HG02852 (cell line): Measurements from ENCODE around the gene ETV3.
"Not testable (repeated sequence)": the region's sequence is repeated elsewhere in the genome, so short reads cannot be mapped to it uniquely, and the experiment has no call there.

ENCODE experiments used
- ATAC-seq: cut with Tn5 transposase; IDR thresholded peaks from one replicate; pipeline ENCODE4 v1.9.1; 2021; ENCODE audit warnings: mild to moderate bottlenecking, moderate library complexity; ENCODE audit not compliant: unreplicated experiment

The ETV3 gene

DNA sequence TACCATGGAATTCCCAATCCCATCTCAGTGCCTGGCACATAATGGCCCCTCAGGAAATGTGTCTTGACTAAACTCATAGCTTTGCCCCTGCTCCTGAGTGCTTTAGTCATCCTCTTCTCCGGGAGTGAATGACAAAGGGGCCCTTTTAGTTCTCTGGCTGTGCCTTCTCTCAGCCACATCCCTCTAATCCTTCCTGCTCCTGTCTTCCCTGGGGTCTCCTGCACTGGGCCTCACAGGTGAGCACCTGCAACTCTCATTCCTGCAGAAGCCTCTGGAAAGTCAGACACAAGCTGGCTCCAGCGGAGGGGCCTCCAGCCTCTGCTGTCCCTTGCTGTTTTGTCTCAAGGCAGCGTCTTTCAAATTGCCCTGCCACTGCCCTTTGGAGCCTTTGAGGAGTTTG lies 24.6 kb downstream of the ETV3 start:
- no peak for ATAC-seq

DNA sequence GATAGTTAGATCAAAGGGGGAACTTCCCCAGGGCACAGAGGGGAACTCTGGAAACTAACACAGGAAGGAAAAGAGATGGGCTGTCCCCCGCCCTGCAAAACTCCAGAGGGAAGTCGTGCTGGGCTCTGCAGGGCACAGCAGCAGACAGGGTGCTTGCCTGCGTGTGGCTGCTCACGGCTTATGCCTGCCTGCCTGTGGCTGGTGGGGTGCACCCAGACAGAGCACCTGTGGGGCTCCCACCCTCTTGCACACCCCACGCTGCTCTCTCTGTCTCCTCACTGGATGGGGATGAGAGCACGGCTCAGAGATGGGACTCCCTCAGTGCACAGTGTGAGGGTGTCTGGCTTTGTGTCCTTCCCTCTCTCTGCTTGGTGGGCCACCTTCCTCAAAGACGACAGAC lies 25.1 kb downstream of the ETV3 start:
- no peak for ATAC-seq

DNA sequence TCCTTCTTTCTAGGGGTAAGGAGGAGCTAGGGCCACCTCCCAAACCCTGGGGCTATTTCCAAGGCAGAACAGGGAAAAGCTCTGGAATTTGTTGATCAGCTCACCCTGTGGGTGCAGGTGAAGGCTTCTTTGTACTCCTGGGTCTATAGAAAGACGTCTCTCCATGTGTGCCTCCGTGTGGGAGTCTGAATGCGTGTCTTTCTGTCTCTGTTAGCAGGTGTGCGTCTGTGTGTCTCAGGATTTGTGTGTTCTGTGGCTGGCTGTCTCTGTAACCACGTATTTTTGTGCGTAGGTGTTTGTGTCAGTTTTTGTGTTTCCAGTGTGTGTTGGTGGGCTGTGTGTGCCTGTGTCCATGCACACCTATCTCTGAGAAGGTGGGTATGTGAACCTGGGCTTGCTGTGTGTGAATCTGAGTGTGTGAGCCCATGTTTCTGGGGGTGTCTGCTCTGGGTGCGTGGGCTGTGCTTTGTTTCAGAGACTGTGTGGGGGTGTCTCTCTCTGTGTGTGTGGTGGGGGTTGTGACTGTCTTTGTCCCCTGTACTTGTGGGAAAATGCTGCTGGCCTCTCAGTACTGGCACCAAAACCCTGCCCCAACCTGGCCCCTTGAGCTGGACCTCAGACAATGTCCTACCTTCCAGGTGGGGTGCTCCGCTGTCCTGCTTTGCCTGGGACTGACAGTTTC lies 25.9 kb downstream of the ETV3 start:
- no peak for ATAC-seq

DNA sequence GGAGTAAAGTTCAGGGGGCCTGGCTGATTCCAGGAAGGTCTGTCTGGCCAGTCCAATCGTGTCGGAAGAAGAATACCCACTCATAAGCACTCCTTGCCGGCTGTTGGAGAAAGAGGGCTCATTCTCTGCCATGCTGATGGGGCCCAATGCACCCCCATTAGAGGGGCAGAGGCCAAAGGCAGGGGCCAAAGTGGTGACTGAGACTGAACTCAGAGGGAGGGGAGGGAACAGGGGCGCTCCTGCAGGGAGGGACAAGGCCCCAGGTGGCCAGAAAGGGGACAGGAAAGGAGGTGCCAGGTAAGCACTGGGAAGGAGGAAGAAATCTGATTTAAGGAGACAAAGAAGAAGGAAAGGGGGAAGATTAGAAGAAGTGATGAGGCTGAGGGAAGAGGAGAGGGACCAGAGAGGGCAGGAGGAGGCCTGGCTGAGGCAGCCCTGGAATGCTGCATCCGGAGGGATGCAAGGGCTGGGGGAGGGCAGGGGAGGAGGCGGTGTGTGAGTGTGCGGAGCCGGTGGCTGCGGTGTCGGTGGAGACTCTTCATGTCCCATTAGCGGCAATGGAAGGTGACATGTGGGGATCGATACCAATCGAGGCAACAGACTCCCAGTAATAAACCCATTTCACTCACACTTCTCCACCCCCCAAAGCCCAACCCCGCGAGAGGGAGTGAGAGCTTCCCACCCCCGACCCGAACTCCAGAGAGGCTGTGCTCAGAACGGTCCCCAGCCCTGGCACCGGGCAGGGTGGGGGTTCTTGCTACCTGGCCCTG lies 26.6 kb downstream of the ETV3 start:
- no peak for ATAC-seq

DNA sequence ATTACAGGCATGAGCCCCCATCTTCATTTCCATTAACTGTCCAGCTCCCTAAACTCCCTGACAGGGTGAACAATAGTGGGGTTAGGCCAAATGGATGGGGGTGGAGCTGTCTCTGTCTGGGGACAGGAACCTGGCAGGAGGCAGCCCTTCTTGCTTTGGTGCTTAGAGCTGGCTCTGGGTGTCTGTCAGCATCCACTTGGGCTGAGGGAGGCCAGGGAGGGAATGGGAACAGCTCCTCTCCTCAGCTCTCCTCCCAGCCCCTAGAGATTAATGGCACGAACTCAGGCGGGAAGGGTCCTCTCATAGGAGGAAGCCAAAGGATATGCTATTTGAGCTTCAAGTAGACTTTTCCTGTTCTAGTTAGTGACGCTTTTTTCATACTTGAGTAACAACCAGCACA lies 27.5 kb downstream of the ETV3 start:
- no peak for ATAC-seq

GRCh38 chr1:157110003-157110402 lies 28.2 kb downstream of the ETV3 start:
- ATAC-seq, result no peak

DNA sequence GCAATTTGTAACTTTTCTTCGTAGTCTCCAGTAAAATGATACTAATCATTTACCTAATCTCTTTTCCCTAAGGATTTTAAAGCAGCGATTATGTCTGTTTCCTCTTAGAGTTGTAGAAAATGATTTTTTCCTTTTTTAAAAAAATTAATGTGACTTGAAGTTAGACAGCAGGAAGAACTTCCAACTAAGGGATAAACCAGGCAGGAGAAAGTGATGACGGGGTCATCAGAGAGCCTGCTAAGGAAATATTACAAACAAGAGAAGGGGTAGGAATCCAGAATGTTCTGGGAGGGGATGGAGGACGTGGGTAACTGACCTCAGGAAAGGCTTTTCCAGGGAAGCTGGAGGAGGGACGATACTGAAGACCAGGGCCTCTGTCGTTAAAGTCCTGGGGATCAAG lies 29.7 kb downstream of the ETV3 start:
- ATAC-seq, result no peak

DNA sequence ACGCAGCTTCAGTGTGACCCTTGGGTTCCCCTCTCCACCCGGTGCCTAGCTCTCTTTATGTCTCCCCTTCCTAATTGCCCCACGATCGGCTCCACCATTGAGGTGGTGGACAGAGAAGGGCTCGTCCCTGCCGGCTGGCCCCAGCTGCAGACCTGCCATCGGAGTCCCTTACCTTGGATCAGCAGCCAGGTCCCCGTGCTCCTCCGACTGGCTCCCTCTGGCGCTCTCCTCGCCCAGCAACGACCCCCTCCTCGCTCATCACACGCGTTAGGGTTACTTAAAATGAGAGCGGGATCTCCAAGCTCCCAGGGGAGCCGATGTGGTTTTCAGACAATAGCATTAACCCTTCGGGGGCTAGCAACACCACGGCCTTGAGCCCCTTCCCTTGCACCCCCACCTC lies 30.5 kb downstream of the ETV3 start:
- ATAC-seq, result no peak

DNA sequence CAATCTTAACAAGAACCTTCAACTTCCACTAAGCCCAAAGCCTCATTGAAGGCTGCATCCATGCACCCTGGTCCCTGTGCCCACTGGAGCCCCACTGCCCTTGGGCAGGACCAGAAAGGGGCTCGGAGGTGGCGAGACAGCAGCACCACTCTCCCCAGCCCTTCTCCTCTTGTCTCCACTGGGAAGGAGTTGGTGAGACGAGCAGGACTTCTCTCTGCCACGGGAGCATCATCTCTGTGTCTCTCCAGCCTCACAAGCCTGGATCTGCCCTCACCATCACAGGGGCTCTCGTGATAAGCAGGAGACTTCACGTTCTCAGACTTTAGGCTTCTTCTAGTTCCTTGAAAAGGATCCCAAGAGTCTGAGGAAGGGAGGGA lies 31.4 kb downstream of the ETV3 start:
- ATAC-seq, result no peak

GRCh38 chr1:157105988-157106812 lies 32.0 kb downstream of the ETV3 start:
- ATAC-seq, result peak; percentile 77

- no peak for ATAC-seq
Measured at GRCh38 chr1:157105298-157105987, 32.8 kb downstream of the ETV3 start.

GRCh38 chr1:157104598-157105293 lies 33.4 kb downstream of the ETV3 start:
- ATAC-seq, result no peak

DNA sequence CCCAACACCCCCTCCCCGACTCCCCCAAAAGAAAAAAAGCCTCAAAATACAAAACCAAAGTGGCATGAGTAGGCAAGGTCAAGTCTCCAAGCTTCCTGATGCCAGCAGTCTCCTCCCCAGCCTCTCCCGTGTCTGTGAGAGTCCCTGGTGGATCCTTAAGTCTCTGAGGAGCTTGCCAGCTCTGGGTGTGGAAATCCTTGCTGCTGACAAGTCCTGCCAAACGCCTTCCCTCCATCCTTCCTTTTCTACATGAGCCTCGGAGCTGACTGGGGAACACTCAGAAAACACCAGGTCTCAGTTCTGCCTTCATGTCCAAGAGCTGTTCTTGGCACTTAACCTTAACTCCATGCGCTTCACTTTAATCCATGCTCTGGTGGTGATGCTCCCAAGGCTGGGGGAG lies 34.9 kb downstream of the ETV3 start:
- no peak for ATAC-seq

DNA sequence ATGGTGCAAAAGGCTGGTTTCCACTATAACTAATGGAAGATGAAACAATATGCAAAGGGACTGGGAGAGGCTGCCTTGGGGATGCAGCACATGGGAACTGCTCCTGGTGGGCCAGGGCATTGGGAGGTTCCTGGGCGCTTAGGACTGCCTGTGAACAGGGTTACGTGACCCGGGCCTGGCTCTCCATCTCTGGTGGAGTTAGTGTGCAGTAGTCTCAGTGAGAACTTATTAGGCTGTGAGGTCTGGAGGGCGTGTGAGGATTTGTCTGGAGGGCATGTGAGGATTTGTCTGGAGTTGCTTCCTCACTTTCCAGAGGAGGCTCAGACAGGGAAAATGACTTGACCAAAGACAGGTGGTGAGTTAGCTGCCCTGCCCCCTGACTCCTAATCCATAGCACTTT lies 37.0 kb downstream of the ETV3 start:
- no peak for ATAC-seq

DNA sequence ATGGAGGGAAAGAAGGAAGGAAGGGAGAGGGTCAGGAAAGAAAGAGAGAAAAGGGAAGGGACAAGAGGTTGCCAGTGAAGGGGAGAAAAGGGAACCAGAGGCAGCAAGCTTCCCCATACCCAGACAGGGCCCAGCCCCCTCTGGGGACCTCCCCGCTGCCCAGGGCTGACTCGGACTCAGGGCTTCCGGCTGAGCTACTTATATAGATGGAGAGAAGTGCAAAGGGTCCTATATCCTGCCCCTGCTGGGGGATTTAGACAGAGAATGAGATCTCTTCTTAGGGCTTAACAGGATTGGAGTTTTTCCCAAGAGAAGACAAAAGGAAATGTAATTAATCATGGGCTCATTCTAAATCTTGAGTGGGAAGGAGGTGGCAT lies 38.6 kb downstream of the ETV3 start, which contains the start of gene ETV3L:
ETV3L (minus strand) TSS at position 176 of the 377 bp plus-strand sequence. CDS start 285 bp downstream, outside the sequence.
- no peak for ATAC-seq

GRCh38 chr1:157098987-157099632 lies 39.1 kb downstream of the ETV3 start:
- not testable (repeated sequence) for ATAC-seq

DNA sequence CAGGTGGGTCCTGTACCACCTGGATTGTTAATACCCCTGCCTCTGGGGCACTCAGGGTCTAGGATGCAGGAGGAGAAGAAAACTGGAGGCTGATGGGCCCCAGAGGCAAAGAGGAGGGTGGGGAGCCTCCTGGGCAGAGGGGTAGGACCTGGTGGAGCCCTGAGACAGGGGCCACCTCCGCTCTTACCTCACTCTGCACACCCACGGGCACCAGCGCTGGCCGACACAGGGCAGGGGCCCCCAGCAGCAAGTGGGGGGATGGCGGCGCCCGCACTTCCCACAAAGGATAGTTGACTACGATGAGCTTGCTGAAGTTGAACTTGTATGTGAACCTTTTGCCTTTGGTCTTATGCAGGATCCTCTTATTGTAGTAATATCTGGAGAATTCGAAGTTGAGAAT lies 39.7 kb downstream of the ETV3 start:
- no peak for ATAC-seq

GRCh38 chr1:157097692-157098091 lies 40.5 kb downstream of the ETV3 start:
- no peak for ATAC-seq

GRCh38 chr1:157096881-157097280 lies 41.3 kb downstream of the ETV3 start:
- no peak for ATAC-seq

DNA sequence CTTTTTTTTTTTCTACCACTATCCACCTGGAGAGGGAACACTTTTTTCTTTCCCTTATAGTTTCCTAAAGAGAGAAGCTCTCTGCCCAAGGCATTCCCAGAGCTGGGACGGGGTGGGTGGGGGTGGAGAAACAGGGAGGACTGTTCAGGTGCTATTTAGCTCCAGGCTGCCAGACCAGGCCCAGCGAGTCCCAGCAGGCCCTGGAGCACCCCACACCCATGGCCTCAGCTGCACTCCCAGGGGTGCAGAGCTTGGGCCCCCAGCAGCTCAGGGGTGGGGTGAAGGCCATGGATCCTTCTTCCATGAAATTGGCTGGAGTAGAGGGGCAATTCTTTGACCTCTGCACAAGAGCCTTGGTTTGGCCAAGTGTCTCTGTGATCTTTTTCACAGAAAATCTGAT lies 42.6 kb downstream of the ETV3 start:
- ATAC-seq, result no peak
